Mesodermal cell (in vitro differentiated cells): ENCODE results near the gene ULK4.

Experiments used
- H3K27ac ChIP-seq: 2 replicates; pipeline ENCODE4 v1.7.0; 2013; ENCODE audit warnings: mild to moderate bottlenecking, low read depth, low read length, moderate library complexity; ENCODE audit not compliant: severe bottlenecking
- H3K36me3 ChIP-seq: 2 replicates; pipeline ENCODE4 v1.7.1; 2013; ENCODE audit warnings: mild to moderate bottlenecking, low read length, moderate library complexity; ENCODE audit not compliant: control insufficient read depth, insufficient read depth
- H3K4me1 ChIP-seq: one replicate; pipeline ENCODE4 v1.7.1; 2013; ENCODE audit warnings: mild to moderate bottlenecking, low read length; ENCODE audit not compliant: insufficient read depth, control insufficient read depth, poor library complexity, severe bottlenecking
- H3K4me3 ChIP-seq: 2 replicates; pipeline ENCODE4 v1.7.0; 2013; ENCODE audit warnings: low read length, control low read depth, mild to moderate bottlenecking; ENCODE audit not compliant: insufficient read depth, poor library complexity, severe bottlenecking; ENCODE audit errors: extremely low read depth
- H3K9me3 ChIP-seq: 2 replicates; pipeline ENCODE4 v1.7.1; 2013; ENCODE audit warnings: mild to moderate bottlenecking, low read length, moderate library complexity; ENCODE audit not compliant: control insufficient read depth
- WGBS, 2 experiments: methylation state at CpG; one replicate each; pipeline ENCODE4 v1.1.5; 2013; ENCODE audit warnings: missing lambda C conversion rate in 2 of 2; ENCODE audit not compliant: insufficient coverage in 2 of 2; 5-methylcytosine and 5-hydroxymethylcytosine counted together

The ULK4 gene

DNA sequence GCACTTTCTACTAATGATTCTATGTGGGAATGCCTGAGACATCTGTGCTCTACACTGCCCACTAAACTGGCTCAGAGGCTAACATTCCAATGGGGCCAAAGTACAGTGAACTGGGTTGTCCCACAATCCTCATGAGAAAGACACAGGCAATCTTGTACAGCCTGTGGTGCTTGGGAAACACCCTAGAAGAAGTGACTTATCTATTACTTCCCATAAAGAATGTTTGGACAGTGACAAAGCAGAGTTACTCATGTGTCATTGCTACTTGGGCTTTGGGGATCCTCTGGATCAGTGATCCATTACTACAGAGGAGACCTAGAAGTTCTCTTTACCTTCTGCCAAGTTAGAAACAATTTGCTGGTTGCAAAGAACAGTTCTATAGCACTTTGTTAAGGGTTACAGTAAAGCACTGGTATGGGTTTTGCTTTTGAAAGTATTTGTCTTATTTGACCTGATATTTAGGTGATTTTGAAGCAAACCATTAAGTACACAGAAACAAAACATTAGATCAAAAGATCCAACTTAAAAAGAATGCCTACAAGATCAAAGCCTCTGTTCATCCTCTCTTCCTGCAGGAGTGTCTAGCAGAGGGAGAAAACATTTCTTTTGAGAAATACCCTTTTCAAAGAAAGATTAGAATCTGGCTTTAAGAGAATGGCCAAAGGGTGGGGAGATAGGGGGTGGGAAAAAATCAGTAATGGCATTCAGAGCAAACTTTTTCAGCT, 686.8 kb downstream of the ULK4 start:
- Histone ChIP-seq H3K4me3 (no peak overlapping the region), H3K27ac (no peak overlapping the region), H3K36me3 (no peaks in the 10 kb centered on the region), H3K4me1 (no peaks in the 10 kb centered on the region), H3K9me3 (no peaks in the 10 kb centered on the region)

DNA sequence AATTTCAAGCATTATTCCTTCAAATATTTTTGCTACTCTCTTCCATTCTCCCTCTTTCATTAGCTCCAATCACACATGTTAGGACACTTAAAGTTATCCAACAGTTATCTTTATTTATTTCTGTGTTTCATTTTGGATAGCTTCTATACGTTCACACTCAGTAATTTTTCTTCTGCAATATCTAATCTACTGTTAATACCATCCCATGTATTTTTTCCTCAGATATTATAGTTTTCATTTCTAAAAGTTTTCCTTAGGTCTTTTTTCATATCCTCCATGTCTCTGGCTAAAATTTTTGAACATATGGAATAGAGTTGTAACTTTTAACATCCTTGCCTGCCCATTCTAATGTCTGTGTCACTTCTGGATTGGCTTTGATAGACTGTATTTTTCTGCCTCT, 689.2 kb downstream of the ULK4 start:
- Histone ChIP-seq H3K27ac (no peak overlapping the region), H3K9me3 (no peaks in the 10 kb centered on the region), H3K36me3 (no peaks in the 10 kb centered on the region), H3K4me1 (no peaks in the 10 kb centered on the region), H3K4me3 (no peak overlapping the region)
- no CpG with 5 or more reads among the region's 1 CpG for WGBS, 2 experiments

DNA sequence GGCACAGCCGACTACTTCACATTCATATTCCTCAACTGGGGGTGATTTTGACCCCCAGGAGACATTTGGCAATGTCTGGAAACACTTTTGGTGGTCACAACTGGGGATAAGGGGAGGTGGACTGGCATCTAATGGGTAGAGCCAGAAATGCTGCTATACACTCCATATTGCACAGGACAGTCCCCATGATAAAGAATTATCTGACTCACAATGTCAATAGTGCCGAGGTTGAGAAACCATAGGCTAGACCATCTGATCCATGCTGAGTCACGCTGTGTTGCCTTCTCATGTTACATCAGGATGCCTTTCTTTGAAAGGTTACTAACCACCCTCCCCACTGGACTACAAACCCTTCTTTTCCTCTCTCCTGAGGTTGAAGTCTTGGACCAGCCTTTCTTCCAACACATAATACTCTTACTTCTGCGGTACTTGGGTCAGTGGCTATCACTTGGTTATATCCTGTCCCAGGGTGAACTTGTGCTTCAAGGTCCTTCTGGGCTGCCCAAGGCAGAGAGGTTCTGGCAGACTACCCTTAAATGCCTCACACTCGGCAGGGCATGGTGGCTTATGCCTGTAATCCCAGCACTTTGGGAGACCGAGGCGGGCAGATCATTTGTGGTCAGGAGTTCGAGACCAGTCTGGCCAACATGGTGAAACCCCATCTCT, 693.8 kb downstream of the ULK4 start:
- Histone ChIP-seq H3K36me3 (no peaks in the 10 kb centered on the region), H3K4me3 (no peak overlapping the region), H3K27ac (no peak overlapping the region), H3K4me1 (peaks cover 8% of the 10 kb centered on the region), H3K9me3 (no peaks in the 10 kb centered on the region)
- WGBS, 2 experiments, result 90 to 96% methylated on average over 6 to 7 of the region's 8 CpGs

DNA sequence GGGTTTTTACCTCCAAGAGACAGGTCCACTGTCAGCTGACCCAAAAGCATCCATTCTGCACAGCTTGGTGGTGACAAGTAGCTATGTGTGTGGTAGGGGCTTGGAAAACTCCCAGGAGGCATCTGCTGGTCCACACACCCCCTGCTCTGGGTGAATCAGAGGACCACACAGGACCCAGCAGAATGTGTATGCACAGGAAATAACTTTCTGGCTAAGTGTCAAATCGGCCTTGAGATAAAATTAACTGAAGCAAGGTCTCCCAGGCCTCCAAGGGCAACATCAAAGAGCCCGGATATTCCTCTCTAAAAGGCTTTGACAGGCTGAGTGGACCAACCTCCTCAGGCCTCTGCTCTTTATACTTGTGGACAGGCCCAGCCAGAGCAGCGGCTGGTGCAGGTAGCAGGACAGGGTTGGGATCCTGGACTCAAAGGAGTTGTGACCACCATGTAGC, 696.1 kb downstream of the ULK4 start:
- Histone ChIP-seq H3K4me3 (no peak overlapping the region), H3K27ac (peak overlapping the region; percentile 64), H3K4me1 (peaks cover 8% of the 10 kb centered on the region), H3K9me3 (no peaks in the 10 kb centered on the region), H3K36me3 (no peaks in the 10 kb centered on the region)
- WGBS, 2 experiments, result 77 to 78% methylated on average over 2 to 3 of the region's 3 CpGs

DNA sequence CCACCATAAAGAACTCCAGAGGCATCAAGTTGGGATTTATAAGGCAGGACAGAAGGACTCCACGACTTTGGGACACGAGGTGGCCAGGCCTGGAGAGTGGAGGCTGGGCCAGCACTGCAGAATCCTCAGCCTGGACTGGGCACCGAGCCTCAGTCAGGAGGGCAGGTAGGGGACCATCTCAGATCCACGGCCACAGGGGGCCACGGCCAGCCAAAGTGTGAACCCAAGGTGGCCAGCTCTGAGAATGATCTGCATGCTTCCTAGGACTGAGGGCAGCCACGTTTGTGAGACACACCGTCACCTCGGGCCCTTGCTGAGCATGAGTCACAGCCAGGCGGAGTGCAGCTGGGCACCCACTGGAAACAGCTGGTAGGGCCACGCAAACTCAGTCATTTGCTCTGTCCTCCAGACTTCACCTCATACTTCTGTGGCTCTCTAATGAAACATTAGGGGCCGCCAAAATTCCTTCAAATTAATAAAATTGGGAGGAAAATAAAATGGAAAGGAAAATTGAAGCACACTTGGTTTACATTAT, 696.8 kb downstream of the ULK4 start:
- 87 to 90% methylated on average over 8 to 10 of the region's 11 CpGs for WGBS, 2 experiments
- no peak overlapping the region for H3K27ac ChIP-seq
- H3K4me1 ChIP-seq, result peaks cover 8% of the 10 kb centered on the region
- no peak overlapping the region for H3K4me3 ChIP-seq
- H3K9me3 ChIP-seq, result no peaks in the 10 kb centered on the region
- no peaks in the 10 kb centered on the region for H3K36me3 ChIP-seq

DNA sequence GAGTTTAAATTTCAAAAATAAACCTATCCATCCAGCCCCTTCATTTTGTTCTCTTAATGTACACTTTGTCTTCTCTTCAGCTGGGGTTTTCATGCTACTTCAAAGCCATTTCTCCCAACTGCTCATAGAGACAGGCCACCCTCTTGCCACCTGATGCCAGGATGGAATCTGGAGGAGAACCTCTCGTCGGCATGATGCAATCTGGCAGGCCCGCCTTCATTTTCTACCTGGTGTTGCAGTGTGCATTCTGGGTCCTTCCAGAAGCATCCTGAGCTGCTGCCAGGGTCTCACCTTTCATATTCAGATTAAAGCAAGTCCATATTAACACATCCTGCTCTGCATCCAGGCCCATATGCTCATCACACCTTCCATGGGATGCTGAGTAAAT, 701.8 kb downstream of the ULK4 start:
- H3K4me1 ChIP-seq, result peaks cover 7% of the 10 kb centered on the region
- H3K4me3 ChIP-seq, result no peak overlapping the region
- no peaks in the 10 kb centered on the region for H3K36me3 ChIP-seq
- no peak overlapping the region for H3K27ac ChIP-seq
- no peaks in the 10 kb centered on the region for H3K9me3 ChIP-seq
- 87 to 95% methylated on average over 3 of the region's 3 CpGs for WGBS, 2 experiments

DNA sequence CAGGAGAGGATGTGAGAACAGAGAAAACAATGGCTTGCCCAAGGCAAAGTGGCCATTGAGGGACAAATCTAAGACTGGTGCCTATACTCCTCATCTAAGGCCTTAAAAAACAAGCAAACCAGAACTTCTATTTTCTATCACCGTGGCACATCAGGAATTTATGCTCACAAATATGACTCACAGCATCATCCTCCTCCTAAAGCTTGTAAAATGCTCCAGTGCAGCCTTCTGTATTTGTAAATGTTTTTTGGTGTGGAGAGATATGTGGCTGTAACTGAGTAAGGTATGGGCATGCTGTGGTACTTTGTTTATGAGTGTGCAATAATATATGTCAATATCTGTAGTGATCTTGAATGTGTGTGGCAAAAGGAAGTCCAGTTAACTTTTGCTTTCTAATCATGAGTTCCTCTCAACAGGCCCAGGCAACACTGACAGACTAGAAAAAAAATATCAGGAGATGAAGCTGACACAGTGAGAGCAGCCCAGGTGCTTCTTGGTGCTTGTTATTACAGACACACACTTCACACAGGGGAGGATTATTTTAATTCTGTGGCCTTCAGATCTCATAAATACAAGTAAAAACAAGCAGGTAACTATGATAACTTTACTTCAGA, 702.3 kb downstream of the ULK4 start:
- H3K9me3 ChIP-seq, result no peaks in the 10 kb centered on the region
- no peak overlapping the region for H3K4me3 ChIP-seq
- no peak overlapping the region for H3K27ac ChIP-seq
- WGBS, 2 experiments, result 100% methylated on average over 1 of the region's 1 CpG; no CpG with 5 or more reads in 1 of the 2 experiments
- H3K4me1 ChIP-seq, result peaks cover 7% of the 10 kb centered on the region
- H3K36me3 ChIP-seq, result no peaks in the 10 kb centered on the region

DNA sequence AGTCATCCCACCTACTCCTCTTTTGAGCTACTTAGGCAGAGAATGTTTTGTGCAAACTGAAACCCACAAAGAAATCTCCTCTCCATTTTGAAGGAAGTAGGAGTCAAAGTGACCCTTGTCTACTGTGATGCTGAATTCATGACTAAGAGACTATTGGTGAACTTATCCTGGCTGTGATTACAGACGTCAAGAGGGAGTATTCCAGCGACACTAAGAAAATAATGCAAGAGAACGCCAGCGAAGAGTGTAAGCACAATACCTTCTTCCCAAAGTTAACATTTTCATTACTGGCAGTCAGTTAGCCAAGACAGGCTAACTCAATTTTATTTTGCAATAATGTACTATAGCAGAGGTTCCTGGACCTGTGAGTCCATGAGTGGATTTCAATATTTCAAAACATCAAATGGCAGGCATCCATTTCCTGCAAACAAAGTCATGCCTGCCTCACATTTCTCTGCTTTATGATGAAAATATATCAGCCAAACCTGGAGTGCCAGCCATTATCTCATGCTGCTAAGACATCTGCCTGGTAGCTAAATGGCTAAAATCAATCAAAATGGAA, 703.6 kb downstream of the ULK4 start:
- Histone ChIP-seq H3K4me1 (peaks cover 7% of the 10 kb centered on the region), H3K9me3 (no peaks in the 10 kb centered on the region), H3K36me3 (no peaks in the 10 kb centered on the region), H3K4me3 (no peak overlapping the region), H3K27ac (no peak overlapping the region)
- 82% methylated on average over 4 of the region's 4 CpGs; no CpG with 5 or more reads in 1 of the 2 experiments for WGBS, 2 experiments

DNA sequence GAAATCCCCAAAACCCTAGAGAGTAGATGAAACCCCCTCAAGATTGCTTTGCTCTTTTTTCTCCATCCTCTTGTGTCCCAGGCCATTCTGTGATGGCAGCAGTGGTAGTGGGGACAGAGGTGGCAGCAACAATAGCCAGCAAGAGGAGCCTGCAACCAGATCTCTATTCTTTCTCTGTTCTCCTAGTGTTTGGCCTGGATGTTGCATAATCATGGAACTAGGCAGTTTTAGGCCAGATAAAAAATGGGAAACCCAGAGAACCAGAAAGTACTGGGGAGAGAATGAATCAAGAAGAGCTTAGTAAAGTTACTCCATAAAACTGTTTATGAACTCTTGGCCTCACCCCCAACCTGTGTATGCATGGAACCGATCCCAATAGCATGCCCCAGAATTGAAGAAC, 710.3 kb downstream of the ULK4 start:
- Histone ChIP-seq H3K4me1 (peaks cover 7% of the 10 kb centered on the region), H3K9me3 (no peaks in the 10 kb centered on the region), H3K4me3 (no peak overlapping the region), H3K36me3 (no peaks in the 10 kb centered on the region), H3K27ac (no peak overlapping the region)
- 80% methylated on average over 1 of the region's 1 CpG; no CpG with 5 or more reads in 1 of the 2 experiments for WGBS, 2 experiments

DNA sequence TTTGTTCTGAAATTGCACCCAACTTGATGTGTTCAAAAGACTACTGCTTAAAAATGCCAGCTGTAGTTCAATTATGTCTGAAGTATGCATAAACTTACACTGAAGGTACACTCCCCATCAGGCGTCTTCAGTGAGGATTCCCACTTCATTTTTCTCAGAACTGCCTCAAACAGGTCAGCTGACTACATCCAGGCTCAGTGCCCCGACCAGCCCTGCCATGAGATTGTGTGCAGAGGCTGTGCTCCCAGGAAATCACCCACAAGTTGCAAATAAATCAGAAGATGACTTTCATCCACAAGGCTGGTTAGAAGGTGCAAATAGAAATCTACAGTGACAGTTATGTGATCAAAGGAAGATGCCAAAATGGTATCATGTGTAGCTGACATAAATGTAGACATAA, 711.1 kb downstream of the ULK4 start:
- Histone ChIP-seq H3K4me3 (no peak overlapping the region), H3K36me3 (peaks cover 4% of the 10 kb centered on the region), H3K9me3 (no peaks in the 10 kb centered on the region), H3K27ac (no peak overlapping the region), H3K4me1 (peaks cover 7% of the 10 kb centered on the region)
- 85% methylated on average over 2 of the region's 2 CpGs; no CpG with 5 or more reads in 1 of the 2 experiments for WGBS, 2 experiments
